Kidney (tissue), 14 donors: Measurements from ENCODE around the gene LGI2. TPM values are rescaled to one million over a fixed set of nuclear protein-coding genes. Genes with fewer than 3 reads are reported as not detected.
"Not testable (repeated sequence)": the region's sequence is repeated elsewhere in the genome, so short reads cannot be mapped to it uniquely, and the experiment has no call there.

ENCODE experiments used
- DNase-seq, 5 donors: peaks; one replicate each; pipeline ENCODE4 v3.0.0-alpha.2; 2013 to 2020
- FAIRE-seq: peaks from 2 replicates; lab custom pipeline; 2012; peaks lifted over from hg19 to GRCh38; lab: Jason Lieb, UNC
- H3K27ac ChIP-seq, 2 donors: one replicate each; pipeline ENCODE4 v1.7.0; 2013; ENCODE audit warnings: low read depth in 2 of 2, low read length in 2 of 2, inconsistent platforms in 1 of 2
- H3K27me3 ChIP-seq: one replicate; pipeline ENCODE4 v1.7.1; 2013; ENCODE audit warnings: low read length, inconsistent platforms; ENCODE audit not compliant: control insufficient read depth, insufficient read depth
- H3K36me3 ChIP-seq, 3 donors: one replicate each; pipeline versions ENCODE4 v1.7.0 to v1.7.1; 2013; ENCODE audit warnings: low read length in 3 of 3, control low read depth in 1 of 3, inconsistent platforms in 1 of 3; ENCODE audit not compliant: insufficient read depth in 3 of 3, control insufficient read depth in 2 of 3
- H3K4me1 ChIP-seq, 3 donors: one replicate each; pipeline versions ENCODE4 v1.7.0 to v1.7.1; 2013; ENCODE audit warnings: low read length in 3 of 3, inconsistent platforms in 1 of 3, low read depth in 1 of 3; ENCODE audit not compliant: control insufficient read depth in 2 of 3, insufficient read depth in 2 of 3
- H3K4me3 ChIP-seq, 3 donors: one replicate each; pipeline versions ENCODE4 v1.7.0 to v1.8.1; 2013; ENCODE audit warnings: low read length in 3 of 3, control low read depth in 1 of 3, inconsistent platforms in 1 of 3
- H3K9ac ChIP-seq, 3 donors: one replicate each; pipeline versions ENCODE4 v1.7.0 to v1.7.1; 2013; ENCODE audit warnings: low read length in 3 of 3, control low read depth in 1 of 3, inconsistent platforms in 1 of 3
- H3K9me3 ChIP-seq, 3 donors: one replicate each; pipeline versions ENCODE4 v1.7.0 to v1.7.1; 2013; ENCODE audit warnings: low read length in 3 of 3, control low read depth in 1 of 3, inconsistent platforms in 1 of 3; ENCODE audit not compliant: control insufficient read depth in 2 of 3, insufficient read depth in 1 of 3
- CTCF ChIP-seq: IDR thresholded peaks from 3 replicates; pipeline ENCODE4 v1.5.1; 2012; ENCODE audit warnings: mild to moderate bottlenecking, moderate library complexity, borderline replicate concordance; ENCODE audit not compliant: insufficient read depth; ENCODE audit errors: extremely low read depth
- intact Hi-C: fragments of 100-400 bp; cut with DNase I; formaldehyde crosslinking; loops from one replicate; pipeline ENCODE4 v1.11.1; 2022
- polyA plus RNA-seq: library from polyadenylated mRNA; stranded (reverse); fragments of 350-450 nt; fragmentation: Illumina TruSeq; extraction: RNeasy Lipid Tissue Mini Kit (QIAGEN cat#74804); gene quantifications from one replicate; pipeline ENCODE4 v1.2.3, GENCODE V29; 2014; ENCODE audit warnings: low read depth, low replicate concordance; ENCODE audit not compliant: insufficient read depth
- total RNA-seq: library from RNA; stranded (reverse); fragmentation: NEBNext Ultra II Directional; extraction: Animal tissue kit (Norgen Biotek cat#: 25700); gene quantifications from one replicate; pipeline ENCODE4 v1.2.1, GENCODE V29; 2021
- donor health status: control.
- donor health status: control.
- donor health status: control.
- donor health status: control.
- donor health status: control.
- donor health status: DM: yes; HTN: yes; CAD: no.
- donor health status: Normal renal cell carcinoma (clear cell type).

Gene LGI2
- total and polyA plus RNA-seq, 2 donors from 2014 or later = 4.8 to 7.5 TPM

GRCh38 chr4:25058796-25059195 is 28.1 kb upstream of the LGI2 start:
- no peak for TF ChIP-seq CTCF
- peaks cover 0 to 3% (median 0%) of the 10 kb centered on the region in 3 donors for H3K4me1 ChIP-seq
- FAIRE-seq = no peak
- H3K9me3 ChIP-seq = no peaks in the 10 kb centered on the region
- no peaks in the 10 kb centered on the region for H3K27me3 ChIP-seq
- no peak overlapping the region for H3K4me3 ChIP-seq
- H3K27ac ChIP-seq = no peak overlapping the region
- no peak overlapping the region for H3K9ac ChIP-seq
- intact Hi-C loops = no loop called here
- DNase-seq = no peak
- no peaks in the 10 kb centered on the region for H3K36me3 ChIP-seq

GRCh38 chr4:25057299-25057698 is 26.6 kb upstream of the LGI2 start:
- intact Hi-C loops = no loop called here
- FAIRE-seq = no peak
- TF ChIP-seq CTCF = no peak

GRCh38 chr4:25052037-25052436 is 21.3 kb upstream of the LGI2 start:
- DNase-seq, FAIRE-seq, H3K9ac ChIP-seq, H3K4me1 ChIP-seq, H3K27me3 ChIP-seq, H3K4me3 ChIP-seq, intact Hi-C loops, H3K27ac ChIP-seq, H3K9me3 ChIP-seq, H3K36me3 ChIP-seq: not testable (repeated sequence)

More at GRCh38 chr4:25057299-25057698, 26.6 kb upstream of the LGI2 start:
- H3K9me3 ChIP-seq = no peaks in the 10 kb centered on the region
- H3K4me3 ChIP-seq = no peak overlapping the region
- H3K36me3 ChIP-seq = no peaks in the 10 kb centered on the region
- H3K4me1 ChIP-seq = peaks cover 0 to 3% (median 0%) of the 10 kb centered on the region in 3 donors
- DNase-seq = no peak
- H3K27ac ChIP-seq = no peak overlapping the region
- no peak overlapping the region for H3K9ac ChIP-seq
- H3K27me3 ChIP-seq = no peaks in the 10 kb centered on the region

GRCh38 chr4:25051534-25051933 is 20.8 kb upstream of the LGI2 start:
- Histone ChIP-seq H3K9ac (no peak overlapping the region), H3K4me3 (no peak overlapping the region), H3K9me3 (no peaks in the 10 kb centered on the region), H3K27me3 (no peaks in the 10 kb centered on the region), H3K4me1 (no peaks in the 10 kb centered on the region), H3K27ac (no peak overlapping the region), H3K36me3 (no peaks in the 10 kb centered on the region)
- no peak for FAIRE-seq
- intact Hi-C loops = no loop called here
- DNase-seq = no peak
- no peak for TF ChIP-seq CTCF
